Colonic mucosa (tissue), 4 donors: ENCODE data around the gene GMDS. TPM values are rescaled to one million over a fixed set of nuclear protein-coding genes. Genes with fewer than 3 reads are reported as not detected.

Experiments used
- DNase-seq: peaks from one replicate; pipeline ENCODE4 v3.0.0-alpha.2; 2020
- H3K27ac ChIP-seq: fragments of 200-600 bp; one replicate; pipeline ENCODE4 v1.8.0; 2021
- H3K27me3 ChIP-seq: fragments of 200-600 bp; one replicate; pipeline ENCODE4 v1.8.0; 2021
- H3K36me3 ChIP-seq: fragments of 200-600 bp; one replicate; pipeline ENCODE4 v1.8.0; 2021
- H3K4me1 ChIP-seq: fragments of 200-600 bp; one replicate; pipeline ENCODE4 v1.8.0; 2021; ENCODE audit warnings: mild to moderate bottlenecking
- H3K4me3 ChIP-seq: fragments of 200-600 bp; one replicate; pipeline ENCODE4 v1.8.0; 2021
- H3K9ac ChIP-seq, 2 donors: one replicate each; pipeline ENCODE4 v1.7.0; 2013; ENCODE audit warnings: control low read depth in 2 of 2, low read depth in 2 of 2, low read length in 2 of 2
- H3K9me3 ChIP-seq: fragments of 200-600 bp; one replicate; pipeline ENCODE4 v1.8.0; 2021
- CTCF ChIP-seq: fragments of 200-600 bp; IDR thresholded peaks from one replicate; pipeline ENCODE4 v1.8.0; 2022; ENCODE audit warnings: antibody characterized with exemption, mild to moderate bottlenecking
- intact Hi-C: fragments of 100-400 bp; cut with DNase I; formaldehyde crosslinking; loops from one replicate; pipeline ENCODE4 v1.14.1; 2022
- total RNA-seq, 2 donors: library from RNA; stranded (reverse); fragmentation: NEBNext Ultra II Directional in 1 of 2; extraction: Animal tissue kit (Norgen Biotek cat#: 25700) in 1 of 2; gene quantifications; one replicate each; pipeline ENCODE4 v1.2.1, GENCODE V29; 2021
- donor health status: healthy.
- donor health status: DM: no; HTN: no; CAD: no.
- donor health status: DM: no; HTN: no; CAD: no.

Gene GMDS
- total RNA-seq, 2 donors from 2014 or later = 247 to 272 TPM

- no peak overlapping the region for H3K9ac ChIP-seq
- no peaks in the 10 kb centered on the region for H3K9me3 ChIP-seq
- no peak for TF ChIP-seq CTCF
- intact Hi-C loops = no loop called here
- no peak overlapping the region for H3K4me3 ChIP-seq
- no peaks in the 10 kb centered on the region for H3K27me3 ChIP-seq
- DNase-seq = no peak
- H3K36me3 ChIP-seq = no peaks in the 10 kb centered on the region
- no peak overlapping the region for H3K27ac ChIP-seq
- no peaks in the 10 kb centered on the region for H3K4me1 ChIP-seq
These were observed 666.3 kb downstream of the GMDS start for GRCh38 chr6:1579096-1579495.

DNA sequence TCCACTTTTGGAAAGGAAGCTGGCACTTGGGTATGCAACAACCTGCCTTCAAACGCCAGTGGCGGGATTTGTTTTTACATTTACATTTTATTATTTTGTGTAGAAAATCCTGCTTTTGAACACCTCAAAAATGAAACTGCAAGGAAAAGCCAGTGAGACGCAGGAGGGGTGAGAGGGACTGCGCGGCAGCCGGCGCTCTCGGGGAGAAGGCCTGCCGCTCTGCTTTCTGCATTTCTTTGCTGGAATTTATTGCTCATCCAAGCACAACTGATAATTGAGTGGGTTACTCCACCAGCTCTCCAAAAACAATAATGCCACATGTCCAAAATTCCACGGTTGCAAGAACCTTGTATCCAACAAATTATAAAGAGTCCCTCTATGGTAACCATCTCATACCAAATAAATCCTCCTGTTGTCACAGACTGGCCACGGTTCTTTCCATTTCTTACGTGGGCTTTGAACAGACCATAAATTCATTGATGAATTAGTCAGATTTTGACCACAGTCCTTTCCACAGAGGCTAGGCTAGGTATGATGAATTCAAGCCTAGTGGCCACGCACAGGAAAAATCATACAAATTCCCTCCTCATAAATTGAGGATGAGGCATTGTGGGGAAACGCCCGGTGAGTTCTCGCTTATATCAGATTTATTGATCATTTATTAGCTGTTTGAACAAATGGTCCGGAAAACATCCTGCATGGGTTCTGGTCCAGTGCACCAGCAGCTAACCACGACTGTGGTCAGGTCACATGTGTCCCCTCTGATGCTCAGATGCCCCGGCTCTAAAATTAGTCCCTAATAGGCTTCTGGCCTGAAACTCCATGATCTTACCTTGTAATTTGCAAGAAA, 667.3 kb downstream of the GMDS start:
- Histone ChIP-seq H3K9me3 (no peaks in the 10 kb centered on the region), H3K9ac (no peak overlapping the region), H3K4me1 (no peaks in the 10 kb centered on the region), H3K36me3 (no peaks in the 10 kb centered on the region), H3K27ac (no peak overlapping the region), H3K27me3 (no peaks in the 10 kb centered on the region), H3K4me3 (no peak overlapping the region)
- no peak for DNase-seq
- intact Hi-C loops = no loop called here
- TF ChIP-seq CTCF = no peak

DNA sequence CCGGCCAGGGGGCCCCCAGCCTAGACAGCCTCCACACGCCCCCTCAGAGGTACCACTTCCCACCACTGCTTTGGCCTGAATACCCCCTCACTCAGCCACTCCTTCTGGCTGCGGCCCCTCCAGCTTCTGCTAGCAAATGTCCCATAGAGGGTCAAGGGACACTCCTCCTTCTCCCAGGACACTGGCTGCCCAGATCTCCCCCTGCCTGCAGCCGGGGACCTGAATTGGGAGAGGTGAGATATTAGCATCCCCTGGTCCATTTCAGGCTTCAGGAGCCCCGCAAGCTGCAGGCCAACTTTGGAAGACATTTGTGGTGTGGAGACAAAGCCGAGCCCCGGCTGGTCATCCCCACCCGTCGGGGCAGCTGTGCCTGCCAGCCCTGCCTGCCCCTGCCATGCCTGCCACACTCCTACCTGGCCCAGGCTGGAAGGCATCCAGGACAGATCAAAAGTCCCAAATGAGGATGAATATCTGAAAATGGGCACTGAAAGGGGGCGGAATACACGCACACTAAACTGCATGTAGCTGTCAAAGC, 668.2 kb downstream of the GMDS start:
- Histone ChIP-seq H3K36me3 (no peaks in the 10 kb centered on the region), H3K9ac (no peak overlapping the region), H3K27ac (no peak overlapping the region), H3K4me3 (no peak overlapping the region), H3K9me3 (no peaks in the 10 kb centered on the region), H3K4me1 (no peaks in the 10 kb centered on the region), H3K27me3 (no peaks in the 10 kb centered on the region)
- TF ChIP-seq CTCF = no peak
- no peak for DNase-seq
- intact Hi-C loops = no loop called here

DNA sequence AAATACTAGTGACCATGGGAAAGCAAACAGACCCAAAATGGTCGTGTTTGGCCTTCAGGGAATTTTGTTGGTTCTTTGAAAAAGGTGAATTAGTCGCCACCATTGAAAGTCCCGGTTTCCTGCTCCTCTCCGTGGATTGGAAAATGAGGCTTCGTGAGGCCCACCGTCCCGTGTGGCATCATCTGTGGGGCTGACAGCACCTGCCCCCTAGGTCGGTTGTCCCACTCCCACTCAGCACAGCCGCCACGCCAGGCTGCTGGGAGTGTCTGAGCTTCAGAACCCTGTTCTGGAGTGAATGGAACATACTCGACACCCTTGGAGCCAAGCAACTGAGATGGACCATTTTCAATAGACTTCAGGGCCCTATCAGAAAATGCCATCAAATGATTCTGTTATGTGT, 668.7 kb downstream of the GMDS start:
- H3K27me3 ChIP-seq = no peaks in the 10 kb centered on the region
- no peak for DNase-seq
- no peak overlapping the region for H3K9ac ChIP-seq
- H3K36me3 ChIP-seq = no peaks in the 10 kb centered on the region
- no peak overlapping the region for H3K4me3 ChIP-seq
- no peak overlapping the region for H3K27ac ChIP-seq
- intact Hi-C loops = no loop called here
- H3K9me3 ChIP-seq = no peaks in the 10 kb centered on the region
- TF ChIP-seq CTCF = no peak
- no peaks in the 10 kb centered on the region for H3K4me1 ChIP-seq

- H3K4me1 ChIP-seq = no peaks in the 10 kb centered on the region
- H3K4me3 ChIP-seq = no peak overlapping the region
- no peak for TF ChIP-seq CTCF
These were observed 669.2 kb downstream of the GMDS start for GRCh38 chr6:1576166-1576565.

More at GRCh38 chr6:1576166-1576565, 669.2 kb downstream of the GMDS start:
- no peak overlapping the region for H3K9ac ChIP-seq
- no peaks in the 10 kb centered on the region for H3K27me3 ChIP-seq
- H3K36me3 ChIP-seq = no peaks in the 10 kb centered on the region
- intact Hi-C loops = no loop called here
- no peak for DNase-seq
- no peaks in the 10 kb centered on the region for H3K9me3 ChIP-seq
- no peak overlapping the region for H3K27ac ChIP-seq
